ENCODE measurements around the gene APBA2.

The APBA2 gene

DNA sequence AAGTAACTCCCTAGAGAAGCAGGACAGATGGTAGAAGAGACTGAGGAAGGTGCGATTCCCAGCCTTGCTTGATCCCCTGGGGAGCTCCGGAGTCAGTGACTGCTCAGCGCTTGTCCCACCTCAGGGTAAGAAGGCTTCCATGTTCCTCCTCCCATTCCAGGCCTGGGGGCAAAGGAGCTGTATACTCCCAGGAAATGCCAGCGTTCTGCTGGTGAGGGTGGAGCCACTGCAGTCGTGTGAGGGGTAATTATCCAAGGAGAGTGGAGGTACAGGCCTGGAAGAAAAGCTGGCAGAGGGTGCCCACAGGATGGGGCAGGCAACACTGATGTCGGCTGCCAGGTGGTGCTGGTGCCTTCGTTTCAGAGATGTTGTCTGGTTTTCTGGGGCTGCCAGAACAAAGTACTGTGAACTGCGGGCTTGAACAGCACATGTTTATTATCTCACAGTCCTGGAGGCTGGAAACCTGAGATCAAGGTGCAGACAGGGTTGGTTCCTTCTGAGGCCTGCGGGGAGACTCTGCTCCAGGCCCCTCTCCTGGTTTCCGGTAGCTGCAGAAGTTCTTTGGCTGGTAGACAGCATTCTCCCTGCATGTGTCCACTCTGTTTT, 12.1 kb upstream of the APBA2 start:
- Histone ChIP-seq H3K36me3 (ENCODE audit: low read depth) (no peaks in the 10 kb centered on the region), H3K4me1 (ENCODE audit: insufficient read depth, poor library complexity, severe bottlenecking) (no peaks in the 10 kb centered on the region), H3K9me3 (ENCODE audit: severe bottlenecking) (no peaks in the 10 kb centered on the region), H3K4me3 (ENCODE audit: severe bottlenecking) (no peak overlapping the region), H3K27ac (ENCODE audit: poor library complexity, severe bottlenecking) (no peak overlapping the region), H3K27me3 (ENCODE audit: insufficient read depth, poor library complexity, severe bottlenecking) (no peaks in the 10 kb centered on the region)
- ATAC-seq (ENCODE audit: low read depth) (peak; percentile 60), DNase-seq (ENCODE audit: low spot score) (peak; percentile 10)
- TF ChIP-seq CTCF (IDR thresholded peaks at IDR 0.05; ENCODE audit: poor library complexity, severe bottlenecking), result no peak

GRCh38 chr15:28875461-28876000, 10.2 kb upstream of the APBA2 start:
- H3K36me3 ChIP-seq (ENCODE audit: low read depth), result no peaks in the 10 kb centered on the region
- H3K4me3 ChIP-seq (ENCODE audit: severe bottlenecking), result no peak overlapping the region
- no peak for TF ChIP-seq CTCF (IDR thresholded peaks at IDR 0.05; ENCODE audit: poor library complexity, severe bottlenecking)
- H3K4me1 ChIP-seq (ENCODE audit: insufficient read depth, poor library complexity, severe bottlenecking), result no peaks in the 10 kb centered on the region
- no peaks in the 10 kb centered on the region for H3K27me3 ChIP-seq (ENCODE audit: insufficient read depth, poor library complexity, severe bottlenecking)
- no peaks in the 10 kb centered on the region for H3K9me3 ChIP-seq (ENCODE audit: severe bottlenecking)
- ATAC-seq (ENCODE audit: low read depth) (no peak), DNase-seq (ENCODE audit: low spot score) (peak; percentile 42)
- H3K27ac ChIP-seq (ENCODE audit: poor library complexity, severe bottlenecking), result no peak overlapping the region

DNA sequence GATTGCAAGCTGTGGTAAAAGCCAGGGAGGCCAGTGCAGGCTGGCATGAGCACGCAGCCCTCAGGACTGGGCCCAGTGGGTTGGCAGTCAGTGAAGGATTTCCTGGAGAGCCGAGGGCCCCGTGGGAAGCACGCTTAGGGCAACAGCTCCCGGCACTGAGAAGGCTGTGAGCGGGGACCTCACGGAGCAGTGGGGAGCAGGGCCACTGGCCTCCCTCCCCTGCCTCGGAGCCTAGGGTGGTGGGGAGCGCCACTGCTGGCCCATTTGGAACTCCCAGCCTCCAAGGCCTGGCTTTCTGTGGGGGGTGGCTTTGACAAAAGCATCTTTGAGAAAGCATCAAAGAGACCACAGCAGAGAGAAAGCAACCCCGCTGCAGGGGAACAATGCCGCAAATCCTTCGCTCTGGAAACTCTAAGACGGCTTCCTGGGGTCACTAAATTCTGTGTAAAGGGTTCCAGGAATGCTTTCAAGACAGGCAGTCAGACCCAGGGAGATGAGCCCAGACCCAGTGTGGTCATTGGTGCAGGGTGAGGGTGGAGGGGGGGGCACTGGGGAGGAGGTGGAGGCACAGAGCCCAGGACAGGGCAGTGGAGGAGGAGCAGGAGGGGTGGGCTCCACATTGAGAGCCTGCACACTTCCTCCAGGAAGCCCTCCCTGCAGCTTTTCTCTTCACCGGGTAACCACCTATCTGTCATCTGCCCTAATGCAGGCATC, 9.5 kb upstream of the APBA2 start:
- no peak for DNase-seq (ENCODE audit: low spot score)
- ATAC-seq (ENCODE audit: low read depth), result no peak
- no peaks in the 10 kb centered on the region for H3K9me3 ChIP-seq (ENCODE audit: severe bottlenecking)
- no peak for TF ChIP-seq CTCF (IDR thresholded peaks at IDR 0.05; ENCODE audit: poor library complexity, severe bottlenecking)
- H3K4me1 ChIP-seq (ENCODE audit: insufficient read depth, poor library complexity, severe bottlenecking), result no peaks in the 10 kb centered on the region
- no peak overlapping the region for H3K27ac ChIP-seq (ENCODE audit: poor library complexity, severe bottlenecking)
- H3K36me3 ChIP-seq (ENCODE audit: low read depth), result no peaks in the 10 kb centered on the region
- no peaks in the 10 kb centered on the region for H3K27me3 ChIP-seq (ENCODE audit: insufficient read depth, poor library complexity, severe bottlenecking)
- H3K4me3 ChIP-seq (ENCODE audit: severe bottlenecking), result no peak overlapping the region

DNA sequence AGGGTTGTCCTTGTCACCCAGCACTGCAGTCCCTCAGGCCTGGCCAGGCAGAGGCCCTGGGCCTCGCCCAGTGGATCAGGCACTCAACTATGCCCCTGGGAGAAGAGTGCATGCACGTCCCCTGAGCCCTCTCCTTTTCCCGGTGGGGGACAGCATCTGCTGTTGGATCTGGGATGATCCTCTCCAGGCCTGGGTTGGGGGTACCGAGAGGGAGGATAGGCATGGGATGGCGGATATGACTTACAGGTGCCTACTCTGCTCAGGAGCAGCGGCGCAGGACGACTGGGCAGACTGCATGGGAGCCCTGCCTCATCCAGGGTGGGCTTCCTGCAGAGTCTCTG, 9.0 kb upstream of the APBA2 start:
- TF ChIP-seq CTCF (IDR thresholded peaks at IDR 0.05; ENCODE audit: poor library complexity, severe bottlenecking), result no peak
- DNase-seq (ENCODE audit: low spot score) (peak; percentile 46), ATAC-seq (ENCODE audit: low read depth) (no peak)
- H3K9me3 ChIP-seq (ENCODE audit: severe bottlenecking), result no peaks in the 10 kb centered on the region
- H3K36me3 ChIP-seq (ENCODE audit: low read depth), result no peaks in the 10 kb centered on the region
- H3K4me3 ChIP-seq (ENCODE audit: severe bottlenecking), result no peak overlapping the region
- no peak overlapping the region for H3K27ac ChIP-seq (ENCODE audit: poor library complexity, severe bottlenecking)
- H3K27me3 ChIP-seq (ENCODE audit: insufficient read depth, poor library complexity, severe bottlenecking), result no peaks in the 10 kb centered on the region
- no peaks in the 10 kb centered on the region for H3K4me1 ChIP-seq (ENCODE audit: insufficient read depth, poor library complexity, severe bottlenecking)

DNA sequence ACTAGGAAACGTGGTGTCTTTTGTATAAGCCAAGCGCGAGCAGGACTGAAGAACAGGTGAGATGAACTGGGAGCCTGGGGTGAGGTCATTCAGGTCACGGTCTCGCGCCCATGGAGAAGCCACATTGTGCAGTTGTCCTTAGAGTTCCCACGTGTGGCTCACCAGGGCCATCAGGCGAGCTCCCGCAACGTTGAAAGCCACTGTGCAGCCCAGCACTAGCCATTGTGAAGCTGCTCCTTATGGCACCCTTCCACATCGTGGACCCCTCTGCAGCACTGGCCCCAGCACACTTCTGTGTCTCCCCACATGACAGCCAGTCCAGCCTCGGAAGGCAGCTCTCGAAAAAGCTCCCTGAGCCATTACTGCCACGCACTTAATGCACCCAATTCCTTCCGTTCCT, 7.6 kb upstream of the APBA2 start:
- no peaks in the 10 kb centered on the region for H3K27me3 ChIP-seq (ENCODE audit: insufficient read depth, poor library complexity, severe bottlenecking)
- H3K36me3 ChIP-seq (ENCODE audit: low read depth), result no peaks in the 10 kb centered on the region
- no peak for DNase-seq (ENCODE audit: low spot score)
- H3K9me3 ChIP-seq (ENCODE audit: severe bottlenecking), result no peaks in the 10 kb centered on the region
- H3K4me1 ChIP-seq (ENCODE audit: insufficient read depth, poor library complexity, severe bottlenecking), result no peaks in the 10 kb centered on the region
- no peak overlapping the region for H3K27ac ChIP-seq (ENCODE audit: poor library complexity, severe bottlenecking)
- no peak overlapping the region for H3K4me3 ChIP-seq (ENCODE audit: severe bottlenecking)
- ATAC-seq (ENCODE audit: low read depth), result no peak
- no peak for TF ChIP-seq CTCF (IDR thresholded peaks at IDR 0.05; ENCODE audit: poor library complexity, severe bottlenecking)
